Amniotic stem cell (primary cell): Measurements from ENCODE around the gene ZBTB22.
"Not testable (repeated sequence)": the region's sequence is repeated elsewhere in the genome, so short reads cannot be mapped to it uniquely, and the experiment has no call there.

ENCODE experiments used
- DNase-seq: peaks from one replicate; lab custom pipeline; 2025; lab: John Stamatoyannopoulos, UW

ZBTB22 gene, protein sequence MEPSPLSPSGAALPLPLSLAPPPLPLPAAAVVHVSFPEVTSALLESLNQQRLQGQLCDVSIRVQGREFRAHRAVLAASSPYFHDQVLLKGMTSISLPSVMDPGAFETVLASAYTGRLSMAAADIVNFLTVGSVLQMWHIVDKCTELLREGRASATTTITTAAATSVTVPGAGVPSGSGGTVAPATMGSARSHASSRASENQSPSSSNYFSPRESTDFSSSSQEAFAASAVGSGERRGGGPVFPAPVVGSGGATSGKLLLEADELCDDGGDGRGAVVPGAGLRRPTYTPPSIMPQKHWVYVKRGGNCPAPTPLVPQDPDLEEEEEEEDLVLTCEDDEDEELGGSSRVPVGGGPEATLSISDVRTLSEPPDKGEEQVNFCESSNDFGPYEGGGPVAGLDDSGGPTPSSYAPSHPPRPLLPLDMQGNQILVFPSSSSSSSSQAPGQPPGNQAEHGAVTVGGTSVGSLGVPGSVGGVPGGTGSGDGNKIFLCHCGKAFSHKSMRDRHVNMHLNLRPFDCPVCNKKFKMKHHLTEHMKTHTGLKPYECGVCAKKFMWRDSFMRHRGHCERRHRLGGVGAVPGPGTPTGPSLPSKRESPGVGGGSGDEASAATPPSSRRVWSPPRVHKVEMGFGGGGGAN

DNA sequence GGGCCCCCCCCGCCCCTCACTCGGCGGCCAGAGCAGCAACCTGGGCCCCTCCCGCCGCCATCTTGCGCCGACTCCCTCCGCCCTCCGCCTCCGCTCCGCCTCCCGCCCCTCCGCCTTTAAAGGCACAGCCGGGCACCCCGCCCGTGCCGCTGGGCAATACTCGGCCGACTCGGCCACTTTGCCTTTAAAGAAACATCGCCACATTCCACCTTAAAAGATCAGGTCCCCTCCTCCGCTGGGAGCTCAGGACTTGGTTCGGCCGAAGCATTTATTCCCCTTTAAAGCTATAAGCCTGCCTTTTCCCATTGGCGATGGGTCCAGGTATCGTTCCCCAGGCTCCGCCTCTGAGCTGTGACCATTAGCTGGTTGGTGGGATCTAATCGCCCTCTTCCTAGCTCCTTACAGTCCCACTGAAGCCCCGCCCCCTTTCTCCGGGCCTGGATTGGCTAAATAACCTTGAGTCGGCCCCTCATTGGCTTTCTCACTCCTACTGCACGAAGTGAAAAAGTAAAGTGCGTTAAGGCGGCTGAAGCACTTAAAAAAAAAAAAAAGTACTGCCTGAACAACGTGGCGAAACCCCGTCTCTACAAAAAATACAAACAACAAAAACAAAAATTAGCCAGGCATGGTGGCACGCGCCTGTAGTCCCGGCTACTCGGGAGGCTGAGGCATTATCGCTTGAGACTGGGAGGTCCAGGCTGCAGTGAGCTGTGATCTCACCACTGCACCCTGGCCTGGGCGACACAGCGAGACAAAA, at the start of gene ZBTB22:
Gene ZBTB22 (minus strand): TSS at position 76 of the 757 bp plus-strand sequence. CDS start 828 bp downstream, outside the sequence.
- DNase-seq: peak; percentile 99

DNA sequence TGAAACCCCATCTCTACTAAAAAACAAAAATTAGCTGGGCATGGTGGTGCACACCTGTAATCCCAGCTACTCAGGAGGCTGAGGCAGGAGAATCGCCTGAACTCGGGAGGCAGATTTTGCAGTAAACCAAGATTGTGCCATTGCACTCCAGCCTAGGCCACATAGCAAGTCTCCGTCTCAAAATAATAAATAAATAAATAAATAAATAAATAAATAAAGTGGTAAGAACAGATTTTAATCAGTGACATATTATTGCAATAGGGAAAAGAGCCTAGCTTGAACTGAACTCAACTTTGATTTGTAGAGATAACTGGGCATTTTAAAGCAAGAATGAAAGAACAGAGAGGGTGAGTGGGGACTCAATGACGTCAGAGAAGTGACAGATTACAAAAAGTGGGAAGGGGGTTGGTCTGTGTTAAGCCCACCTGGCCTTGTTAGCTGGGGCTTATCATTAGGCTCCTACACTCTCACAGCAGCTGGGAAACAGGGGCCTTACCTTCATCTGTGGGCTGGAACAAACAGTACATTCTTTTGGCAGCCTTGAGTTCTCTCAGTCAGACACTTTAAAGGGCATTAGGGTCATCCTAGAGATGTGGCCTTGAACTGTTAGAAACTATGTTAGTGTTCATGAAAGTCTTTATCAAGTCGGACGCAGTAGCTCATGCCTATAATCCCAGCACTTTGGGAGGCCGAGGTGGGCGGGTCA, 49.6 kb upstream of the ZBTB22 start:
- DNase-seq: no peak

DNA sequence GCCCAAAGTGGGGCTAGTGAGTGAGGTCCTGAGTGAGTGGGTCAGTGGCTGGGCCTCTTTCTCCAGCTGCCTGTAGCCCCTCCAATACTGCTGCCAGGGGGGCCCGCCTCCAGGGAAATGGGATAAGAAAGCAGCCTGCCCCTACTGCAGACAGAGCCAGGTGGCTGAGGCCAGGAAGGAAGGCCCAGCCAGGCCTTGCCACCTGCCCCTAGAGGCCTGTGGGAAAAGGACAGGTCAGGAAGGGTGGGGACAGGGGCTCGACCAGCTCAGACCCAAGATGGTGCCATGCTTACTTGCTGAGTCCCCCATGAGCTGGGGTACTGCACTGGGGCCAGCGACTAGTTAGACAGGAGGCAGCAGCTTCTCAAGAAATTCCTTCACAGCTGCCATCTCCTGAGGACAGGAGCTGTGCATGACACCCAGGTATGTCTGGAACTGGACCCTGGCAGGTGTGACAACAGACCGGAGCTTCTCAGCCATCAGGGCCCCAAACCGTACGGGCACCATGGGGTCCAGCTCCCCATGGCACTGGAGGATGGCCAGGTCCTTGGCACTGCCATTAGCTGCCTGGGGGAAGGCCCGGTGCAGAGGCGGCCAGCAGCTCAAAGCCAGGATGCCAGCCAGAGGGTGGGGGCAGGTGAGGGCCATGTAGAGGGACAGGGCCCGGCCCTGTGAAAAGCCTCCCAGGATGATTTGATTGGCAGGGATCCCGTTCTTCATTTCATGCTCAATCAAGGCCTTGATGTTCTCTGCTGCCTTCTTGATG, 47.8 kb upstream of the ZBTB22 start:
- DNase-seq: not testable (repeated sequence)

DNA sequence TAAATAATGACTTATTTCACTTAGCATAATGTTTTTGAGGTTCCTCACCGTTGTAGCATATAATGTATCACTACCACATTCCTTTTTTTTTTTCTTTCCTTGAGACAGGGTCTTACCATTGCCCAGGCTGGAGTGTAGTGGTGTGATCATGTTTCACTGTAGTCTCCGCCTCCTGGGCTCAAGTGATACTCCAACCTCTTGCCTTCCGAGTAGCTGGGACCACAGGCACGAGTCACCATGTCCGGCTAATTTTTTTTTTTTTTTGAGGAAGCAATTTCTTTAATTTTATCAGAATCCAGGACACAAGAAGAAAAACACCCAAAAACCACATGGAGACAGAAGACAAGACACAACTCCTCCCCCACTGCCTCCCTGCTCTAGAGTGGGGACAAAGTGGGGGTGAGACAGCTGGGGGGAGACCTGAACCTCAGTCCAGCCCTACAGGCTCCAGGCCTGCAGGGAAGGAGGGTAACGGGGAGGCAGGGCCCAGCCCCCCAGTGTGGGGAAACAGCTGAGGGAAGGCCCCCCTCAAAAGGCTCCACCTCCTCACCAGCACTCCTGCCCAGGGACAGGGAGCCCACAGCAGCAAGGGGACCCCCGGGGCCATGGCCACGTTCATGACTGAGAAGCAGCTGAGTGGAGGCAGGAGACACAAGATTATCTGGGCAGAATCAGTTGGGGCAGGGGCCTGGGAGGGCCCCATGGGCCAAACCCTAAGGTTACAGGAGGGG, 47.1 kb upstream of the ZBTB22 start:
- DNase-seq: not testable (repeated sequence)

DNA sequence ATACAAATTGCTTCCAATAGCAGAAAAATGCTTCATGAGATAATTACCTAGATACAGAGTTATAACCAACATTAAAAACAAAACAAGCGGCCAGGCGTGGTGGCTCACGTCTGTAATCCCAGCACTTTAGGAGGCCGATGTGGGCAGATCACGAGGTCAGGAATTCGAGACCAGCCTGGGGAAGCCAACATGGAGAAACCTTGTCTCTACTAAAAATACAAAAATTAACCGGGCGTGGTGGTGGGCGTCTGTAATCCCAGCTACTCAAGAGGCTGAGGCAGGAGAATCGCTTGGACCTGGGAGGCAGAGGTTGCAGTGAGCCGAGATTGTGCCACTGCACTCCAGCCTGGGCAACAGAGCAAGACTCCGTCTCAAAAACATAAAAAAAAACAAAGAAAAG, 45.9 kb upstream of the ZBTB22 start:
- not testable (repeated sequence) for DNase-seq

DNA sequence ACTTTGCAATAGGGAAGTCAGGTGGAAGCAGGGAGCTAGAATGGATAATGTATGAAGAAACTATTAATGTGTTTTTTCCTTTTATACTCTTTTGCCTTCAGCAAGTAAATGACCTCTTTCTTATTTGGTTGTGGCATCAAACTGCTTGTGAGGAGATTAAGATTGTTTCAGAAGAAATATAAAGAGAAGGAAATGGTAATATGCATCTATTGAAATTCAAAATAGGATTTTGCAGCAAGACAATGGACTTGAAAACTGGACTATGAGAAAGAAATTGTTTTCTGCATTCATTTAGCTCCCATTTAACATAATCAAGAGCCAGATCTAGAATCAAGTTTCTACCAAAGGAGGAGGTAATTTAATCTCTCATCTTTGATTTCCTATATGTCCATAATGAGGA, 41.8 kb upstream of the ZBTB22 start:
- DNase-seq: no peak

DNA sequence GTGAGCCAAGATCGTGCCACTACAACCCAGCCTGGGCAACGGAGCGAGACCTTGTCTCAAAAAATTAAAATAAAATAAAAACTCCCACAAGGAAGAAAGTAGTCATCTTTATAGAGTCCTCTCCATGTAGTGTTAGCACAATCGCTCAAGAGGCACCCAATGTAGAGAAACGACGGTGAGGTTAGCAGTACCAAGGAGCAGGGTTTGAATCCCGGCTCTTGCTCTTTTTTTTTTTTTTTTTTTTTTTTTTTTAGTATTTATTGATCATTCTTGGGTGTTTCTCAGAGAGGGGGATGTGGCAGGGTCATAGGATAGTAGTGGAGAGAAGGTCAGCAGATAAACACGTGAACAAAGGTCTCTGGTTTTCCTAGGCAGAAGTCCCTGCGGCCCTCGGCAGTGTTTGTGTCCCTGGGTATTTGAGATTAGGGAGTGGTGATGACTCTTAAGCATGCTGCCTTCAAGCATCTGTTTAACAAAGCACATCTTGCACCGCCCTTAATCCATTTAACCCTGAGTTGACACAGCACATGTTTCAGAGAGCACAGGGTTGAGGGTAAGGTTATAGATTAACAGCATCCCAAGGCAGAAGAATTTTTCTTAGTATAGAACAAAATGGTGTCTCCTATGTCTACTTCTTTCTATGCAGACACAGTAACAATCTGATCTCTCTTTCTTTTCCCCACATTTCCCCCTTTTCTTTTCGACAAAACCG, 39.8 kb upstream of the ZBTB22 start:
- DNase-seq: not testable (repeated sequence)

DNA sequence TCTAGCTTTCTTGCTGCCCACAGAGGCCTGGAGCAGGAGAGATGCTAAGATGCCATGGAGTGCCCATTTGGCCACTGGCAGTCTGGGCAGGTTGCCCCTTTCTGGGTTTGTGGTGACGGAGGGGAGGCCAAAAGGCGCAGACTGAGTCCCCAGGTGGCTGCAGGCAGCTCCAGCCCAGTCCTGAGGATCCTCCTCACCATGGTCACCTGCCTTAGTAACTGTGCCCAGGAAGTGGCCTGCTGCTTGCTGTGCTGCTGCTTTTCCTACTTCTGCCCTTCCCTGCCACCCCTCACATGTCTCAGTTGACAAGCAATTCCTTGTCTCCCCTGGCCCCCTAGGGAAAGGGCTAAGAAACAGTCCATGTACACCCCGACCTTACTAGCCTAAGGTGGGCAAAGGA, 38.8 kb upstream of the ZBTB22 start:
- no peak for DNase-seq

DNA sequence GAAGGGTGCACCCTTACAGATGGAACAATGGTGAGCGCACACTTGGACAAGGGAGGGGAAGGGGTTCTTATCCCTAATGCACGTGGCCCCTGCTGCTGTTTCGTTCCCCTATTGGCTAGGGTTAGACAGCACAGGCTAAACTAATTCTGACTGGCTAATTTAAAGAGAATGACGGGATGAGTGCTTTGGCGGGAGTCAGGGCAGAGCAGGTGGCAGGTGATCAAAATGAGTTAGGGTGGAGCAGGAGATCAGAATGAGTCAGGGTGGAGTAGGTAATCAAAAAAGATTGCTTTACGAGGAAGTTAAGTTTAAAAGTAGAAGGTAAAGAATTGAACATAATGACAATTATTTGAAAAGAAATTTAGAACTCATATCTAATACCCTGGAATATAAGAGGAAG, 38.3 kb upstream of the ZBTB22 start:
- not testable (repeated sequence) for DNase-seq

DNA sequence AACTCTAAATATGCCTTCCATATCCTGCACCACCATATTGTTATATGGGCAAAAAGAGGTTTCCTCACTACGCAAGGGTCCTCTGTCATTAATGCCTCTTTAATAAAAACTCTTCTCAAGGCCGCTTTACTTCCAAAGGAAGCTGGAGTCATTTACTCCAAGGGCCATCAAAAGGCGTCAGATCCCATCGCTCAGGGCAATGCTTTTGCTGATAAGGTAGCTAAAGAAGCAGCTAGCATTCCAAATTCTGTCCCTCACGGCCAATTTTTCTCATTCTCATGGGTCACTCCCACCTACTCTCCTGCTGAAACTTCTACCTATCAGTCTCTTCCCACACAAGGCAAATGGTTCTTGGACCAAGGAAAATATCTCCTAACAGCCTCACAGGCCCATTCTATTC, 30.3 kb upstream of the ZBTB22 start:
- no peak for DNase-seq

DNA sequence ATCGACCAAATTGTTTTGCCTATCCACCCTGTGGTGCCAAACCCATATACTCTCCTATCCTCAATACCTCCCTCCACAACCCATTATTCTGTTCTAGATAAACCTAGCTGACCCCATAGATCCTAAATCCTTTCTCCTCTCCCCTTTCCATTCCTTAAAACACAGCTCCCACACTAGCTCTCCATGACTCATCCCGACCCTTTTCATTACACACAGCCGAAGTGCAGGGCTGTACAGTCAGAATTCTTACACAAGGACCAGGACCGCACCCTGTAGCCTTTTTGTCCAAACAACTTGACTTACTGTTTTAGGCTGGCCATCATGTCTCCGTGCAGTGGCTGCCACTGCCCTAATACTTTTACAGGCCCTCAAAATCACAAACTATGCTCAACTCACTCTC, 29.4 kb upstream of the ZBTB22 start:
- DNase-seq: not testable (repeated sequence)

DNA sequence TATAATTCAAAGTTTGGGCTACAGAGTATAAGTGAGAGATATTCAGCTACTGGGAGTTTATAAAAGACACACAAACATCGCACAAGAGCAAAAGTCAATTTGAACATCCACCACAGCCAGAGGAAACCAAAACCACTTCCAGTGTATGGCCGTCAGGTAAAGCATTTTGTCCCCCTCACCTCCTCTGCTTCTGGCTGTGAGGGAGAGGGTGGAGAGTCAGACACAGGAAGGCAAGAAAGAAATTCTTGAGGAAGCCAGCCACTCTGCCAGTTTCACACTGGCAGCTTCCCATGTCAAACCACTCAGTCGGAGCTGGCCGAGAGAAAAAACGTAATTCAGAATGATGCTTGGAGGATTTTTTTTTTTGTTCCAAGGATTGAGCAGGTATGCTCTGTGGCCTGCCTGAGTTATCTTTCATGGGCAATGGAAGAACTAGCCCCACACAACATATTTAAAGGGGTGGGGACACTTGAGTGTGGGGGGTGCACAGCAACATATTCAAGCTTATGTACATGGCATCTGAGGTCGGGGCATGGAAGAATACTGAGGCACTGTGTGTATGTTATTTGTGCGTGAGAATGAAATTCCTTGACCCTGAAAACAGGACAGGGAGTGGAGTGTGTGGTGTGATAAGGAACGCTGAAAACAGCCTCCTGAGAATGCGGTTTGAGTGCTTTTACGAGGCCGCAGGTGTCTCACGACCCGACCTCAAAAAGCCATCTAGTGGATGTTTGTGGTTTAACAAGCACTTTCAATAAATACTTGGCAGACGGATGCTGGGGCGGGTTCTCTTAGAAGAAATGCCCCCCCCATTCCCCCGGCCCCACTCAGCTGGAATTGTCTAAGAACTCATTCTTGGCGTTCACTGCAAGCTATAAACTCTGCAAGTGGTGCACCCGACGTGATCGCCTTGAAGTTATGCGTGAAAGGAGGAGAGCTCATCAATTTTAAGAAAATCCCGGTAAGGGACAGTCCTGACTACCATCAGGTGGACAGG, 27.5 kb upstream of the ZBTB22 start:
- peak; percentile 47 for DNase-seq

DNA sequence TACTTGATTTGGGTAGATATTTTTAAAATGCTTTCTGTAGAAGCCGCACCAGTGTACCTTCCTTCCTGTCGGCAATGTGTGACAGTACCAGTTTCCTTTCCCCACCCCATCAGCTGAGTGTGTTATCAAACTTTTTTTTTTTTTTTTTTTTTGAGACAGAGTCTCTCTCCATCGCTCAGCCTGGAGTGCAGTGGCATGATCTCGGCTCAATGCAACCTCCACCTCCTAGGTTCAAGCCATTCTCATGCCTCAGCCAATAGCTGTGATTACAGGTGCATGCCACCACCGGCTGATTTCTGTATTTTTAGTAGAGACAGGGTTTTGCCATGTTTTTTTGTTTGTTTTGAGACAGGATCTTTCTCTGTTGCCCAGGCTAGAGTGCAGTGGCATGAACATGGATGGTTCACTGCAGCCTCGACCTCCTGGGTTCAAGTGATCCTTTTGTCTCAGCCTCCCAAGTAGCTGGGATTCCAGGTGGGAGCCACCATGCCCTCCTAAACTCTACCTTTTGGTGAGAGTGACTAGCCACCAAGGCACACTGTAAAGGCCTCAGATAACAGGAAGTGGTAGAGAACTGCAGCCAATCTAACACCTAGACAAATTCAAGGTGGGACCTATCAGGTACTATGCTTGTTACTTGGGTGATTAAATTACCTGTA, 26.5 kb upstream of the ZBTB22 start:
- no peak for DNase-seq

DNA sequence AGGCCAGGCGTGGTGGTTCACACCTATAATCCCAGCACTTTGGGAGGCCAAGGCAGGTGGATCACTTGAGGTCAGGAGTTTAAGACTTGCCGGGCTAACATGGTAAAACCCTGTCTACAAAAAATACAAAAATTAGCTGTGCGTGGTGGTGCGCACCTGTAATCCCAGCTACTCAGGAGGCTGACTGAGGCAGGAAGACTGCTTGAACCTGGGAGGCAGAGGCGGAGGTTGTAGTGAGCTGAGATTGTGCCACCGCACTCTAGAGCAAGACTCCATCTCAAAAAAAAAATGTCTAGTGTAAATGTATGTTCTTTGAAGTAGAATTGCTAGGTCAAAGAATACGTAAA, 26.0 kb upstream of the ZBTB22 start:
- DNase-seq: not testable (repeated sequence)

DNA sequence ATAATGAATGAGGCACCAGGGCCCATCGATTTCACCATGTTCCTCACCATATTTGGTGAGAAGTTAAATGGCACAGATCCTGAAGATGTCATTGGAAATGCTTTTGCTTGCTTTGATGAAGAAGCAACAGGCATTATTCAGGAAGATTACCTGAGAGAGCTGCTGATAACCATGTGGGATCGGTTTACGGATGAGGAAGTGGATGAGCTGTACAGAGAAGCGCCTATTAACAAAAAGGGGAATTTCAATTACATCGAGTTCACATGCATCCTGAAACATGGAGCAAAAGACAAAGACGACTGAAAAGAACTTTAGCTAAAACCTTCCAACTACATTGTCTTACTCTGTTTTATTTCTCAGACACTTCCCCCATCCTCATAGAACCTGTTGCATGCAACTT, 21.6 kb upstream of the ZBTB22 start:
- no peak for DNase-seq

DNA sequence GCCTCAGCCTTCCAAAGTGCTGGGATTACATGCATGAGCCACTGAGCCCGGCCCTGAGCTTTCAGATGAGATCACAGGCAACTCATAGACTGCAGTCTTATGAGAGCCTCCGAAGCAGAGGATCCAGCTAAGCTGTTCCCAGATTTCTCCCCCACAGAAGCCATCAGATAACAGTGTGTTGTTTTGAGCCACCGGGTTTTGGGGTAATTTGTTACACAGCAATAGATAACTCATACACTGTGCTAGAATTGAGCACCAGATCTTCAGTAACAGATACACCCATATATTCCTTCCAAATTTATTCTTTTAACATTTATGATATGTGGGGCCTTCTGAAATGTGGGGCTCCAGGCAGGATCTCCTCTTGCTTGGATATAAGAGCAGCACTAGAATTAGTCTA, 19.0 kb upstream of the ZBTB22 start:
- DNase-seq: no peak

DNA sequence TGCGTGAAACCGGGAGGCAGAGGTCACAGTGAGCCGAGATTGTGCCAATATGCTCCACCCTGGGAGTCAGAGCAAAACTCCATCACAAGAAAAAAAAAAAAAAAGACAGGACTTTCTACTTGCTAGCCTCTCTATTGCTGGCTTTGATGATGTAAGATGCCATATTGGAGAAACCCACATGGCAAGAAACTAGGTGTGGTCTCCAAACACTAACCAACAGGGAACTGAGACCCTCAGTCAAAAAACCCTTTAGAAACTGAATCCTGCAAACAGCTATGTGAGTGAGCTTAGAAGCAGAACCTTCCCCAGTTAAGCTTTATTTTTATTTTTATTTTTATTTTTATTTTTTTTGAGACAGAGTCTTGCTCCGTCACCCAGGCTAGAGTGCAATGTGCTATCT, 18.4 kb upstream of the ZBTB22 start:
- no peak for DNase-seq

DNA sequence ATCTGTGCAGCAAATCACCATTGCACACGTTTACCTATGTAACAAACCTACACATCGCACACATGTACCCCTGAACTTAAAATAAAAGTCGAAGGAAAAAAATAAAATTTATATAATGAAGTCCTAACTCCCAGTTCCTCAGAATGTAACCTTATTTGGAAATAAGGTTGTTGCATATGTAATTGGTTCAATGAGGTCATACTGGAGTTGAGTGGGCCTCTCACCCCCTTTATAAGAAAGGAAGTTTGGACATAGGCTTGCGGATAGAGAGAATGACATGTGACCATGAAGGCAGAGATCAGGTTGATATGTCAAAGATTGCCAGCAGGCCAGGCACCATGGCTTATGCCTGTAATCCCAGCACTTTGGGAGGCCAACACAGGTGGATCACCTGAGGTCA, 16.1 kb upstream of the ZBTB22 start:
- no peak for DNase-seq
